ENCODE measurements around the gene MYT1. TPM values are rescaled to one million over a fixed set of nuclear protein-coding genes. Genes with fewer than 3 reads are reported as not detected.

MYT1 gene
- total RNA-seq, 3 donors from 2014 or later (not counting 1 experiment from before 2014, with no cell fraction given), result not detected

- DNase-seq (no peak), ATAC-seq (no peak)
- H3K4me1 ChIP-seq (ENCODE audit: control insufficient read depth, insufficient read depth, low read length), result no peaks in the 10 kb centered on the region
- H3K27me3 ChIP-seq (ENCODE audit: control insufficient read depth, insufficient read depth, low read length), result no peaks in the 10 kb centered on the region
- 90% methylated on average over 8 of the region's 8 CpGs for WGBS (ENCODE audit: insufficient coverage)
- Mint-ChIP-seq H3K27ac (no peak overlapping the region), H3K4me1 (no peaks in the 10 kb centered on the region), H3K27me3 (ENCODE audit: low read depth in 2 of 2) (peaks cover 0 to 3% of the 10 kb centered on the region in 2 donors), H3K9me3 (no peaks in the 10 kb centered on the region), H3K36me3 (no peaks in the 10 kb centered on the region), H3K4me3 (no peak overlapping the region)
- no peaks in the 10 kb centered on the region for H3K9me3 ChIP-seq (ENCODE audit: control insufficient read depth, insufficient read depth, low read length)
- TF ChIP-seq, protein P1, sequence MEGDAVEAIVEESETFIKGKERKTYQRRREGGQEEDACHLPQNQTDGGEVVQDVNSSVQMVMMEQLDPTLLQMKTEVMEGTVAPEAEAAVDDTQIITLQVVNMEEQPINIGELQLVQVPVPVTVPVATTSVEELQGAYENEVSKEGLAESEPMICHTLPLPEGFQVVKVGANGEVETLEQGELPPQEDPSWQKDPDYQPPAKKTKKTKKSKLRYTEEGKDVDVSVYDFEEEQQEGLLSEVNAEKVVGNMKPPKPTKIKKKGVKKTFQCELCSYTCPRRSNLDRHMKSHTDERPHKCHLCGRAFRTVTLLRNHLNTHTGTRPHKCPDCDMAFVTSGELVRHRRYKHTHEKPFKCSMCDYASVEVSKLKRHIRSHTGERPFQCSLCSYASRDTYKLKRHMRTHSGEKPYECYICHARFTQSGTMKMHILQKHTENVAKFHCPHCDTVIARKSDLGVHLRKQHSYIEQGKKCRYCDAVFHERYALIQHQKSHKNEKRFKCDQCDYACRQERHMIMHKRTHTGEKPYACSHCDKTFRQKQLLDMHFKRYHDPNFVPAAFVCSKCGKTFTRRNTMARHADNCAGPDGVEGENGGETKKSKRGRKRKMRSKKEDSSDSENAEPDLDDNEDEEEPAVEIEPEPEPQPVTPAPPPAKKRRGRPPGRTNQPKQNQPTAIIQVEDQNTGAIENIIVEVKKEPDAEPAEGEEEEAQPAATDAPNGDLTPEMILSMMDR (IDR thresholded peaks at IDR 0.05), result no peak
- intact Hi-C loops (cut with micrococcal nuclease), result no loop called here
- H3K36me3 ChIP-seq (ENCODE audit: control insufficient read depth, insufficient read depth, low read length), result no peaks in the 10 kb centered on the region
- no peak overlapping the region for H3K27ac ChIP-seq (ENCODE audit: low read length)
- H3K4me3 ChIP-seq (ENCODE audit: low read length), result no peak overlapping the region
Measured at GRCh38 chr20:64206614-64207013, 42.4 kb downstream of the MYT1 start.

GRCh38 chr20:64207641-64208590 lies 43.7 kb downstream of the MYT1 start:
- Mint-ChIP-seq H3K4me3 (no peak overlapping the region), H3K27me3 (ENCODE audit: low read depth in 2 of 2) (peaks cover 0 to 3% of the 10 kb centered on the region in 2 donors), H3K36me3 (no peaks in the 10 kb centered on the region), H3K9me3 (no peaks in the 10 kb centered on the region), H3K27ac (no peak overlapping the region), H3K4me1 (no peaks in the 10 kb centered on the region)
- Histone ChIP-seq H3K27ac (ENCODE audit: low read length) (no peak overlapping the region), H3K4me1 (ENCODE audit: control insufficient read depth, insufficient read depth, low read length) (no peaks in the 10 kb centered on the region), H3K4me3 (ENCODE audit: low read length) (no peak overlapping the region), H3K36me3 (ENCODE audit: control insufficient read depth, insufficient read depth, low read length) (no peaks in the 10 kb centered on the region), H3K27me3 (ENCODE audit: control insufficient read depth, insufficient read depth, low read length) (no peaks in the 10 kb centered on the region), H3K9me3 (ENCODE audit: control insufficient read depth, insufficient read depth, low read length) (no peaks in the 10 kb centered on the region)
- intact Hi-C loops (cut with micrococcal nuclease), result no loop called here
- TF ChIP-seq, protein P1 (IDR thresholded peaks at IDR 0.05), result no peak
- 91% methylated on average over 25 of the region's 25 CpGs for WGBS (ENCODE audit: insufficient coverage)
- DNase-seq (no peak), ATAC-seq (no peak)

GRCh38 chr20:64209148-64209547 lies 44.9 kb downstream of the MYT1 start:
- TF ChIP-seq, protein P1 (IDR thresholded peaks at IDR 0.05), result no peak
- Histone ChIP-seq H3K27ac (ENCODE audit: low read length) (no peak overlapping the region), H3K9me3 (ENCODE audit: control insufficient read depth, insufficient read depth, low read length) (no peaks in the 10 kb centered on the region), H3K27me3 (ENCODE audit: control insufficient read depth, insufficient read depth, low read length) (no peaks in the 10 kb centered on the region), H3K4me1 (ENCODE audit: control insufficient read depth, insufficient read depth, low read length) (no peaks in the 10 kb centered on the region), H3K4me3 (ENCODE audit: low read length) (no peak overlapping the region), H3K36me3 (ENCODE audit: control insufficient read depth, insufficient read depth, low read length) (no peaks in the 10 kb centered on the region)
- H3K36me3 Mint-ChIP-seq, result no peaks in the 10 kb centered on the region
- no peak overlapping the region for H3K27ac Mint-ChIP-seq
- H3K4me1 Mint-ChIP-seq, result no peaks in the 10 kb centered on the region
- no peaks in the 10 kb centered on the region for H3K9me3 Mint-ChIP-seq
- WGBS (ENCODE audit: insufficient coverage), result 87% methylated on average over 7 of the region's 7 CpGs
- no peak overlapping the region for H3K4me3 Mint-ChIP-seq
- peaks cover 0 to 3% of the 10 kb centered on the region in 2 donors for H3K27me3 Mint-ChIP-seq (ENCODE audit: low read depth in 2 of 2)
- DNase-seq (no peak), ATAC-seq (no peak)
- intact Hi-C loops (cut with micrococcal nuclease), result no loop called here
